IMR-90 (cell line): ENCODE results near the gene SNTG2. TPM values are rescaled to one million over a fixed set of nuclear protein-coding genes. Genes with fewer than 3 reads are reported as not detected.

Experiments used
- ATAC-seq: fragments of 200-7000 bp; cut with Tn5 transposase; 2 replicates; pipeline ENCODE4 v1.9.1; 2020; ENCODE audit warnings: low read depth, mild to moderate bottlenecking, moderate library complexity
- BruUV-seq: library from RNA; stranded (reverse); fragments of 400-500 nt; replicated peaks from 2 replicates; lab custom pipeline; 2021; lab: Mats Ljungman, UMichigan
- CTCF ChIA-PET: fragments of 300-600 bp; formaldehyde crosslinking; extraction: SDS; loops from one replicate; lab custom pipeline; 2021; ENCODE audit warnings: antibody characterized with exemption; lab: Yijun Ruan, JAX
- POLR2A ChIA-PET: fragments of 300-600 bp; sonication (Branson Sonifier 250); formaldehyde crosslinking; loops from one replicate; lab custom pipeline; 2022; ENCODE audit warnings: antibody characterized with exemption; ENCODE audit not compliant: unreplicated experiment; lab: Charles Lee
- DNase-seq: peaks from one replicate; pipeline ENCODE4 v3.0.0; 2013
- H2AFZ ChIP-seq: replicated peaks from 2 replicates; pipeline ENCODE3; 2013; ENCODE audit warnings: low read length, mild to moderate bottlenecking; ENCODE audit not compliant: poor library complexity
- H2AK5ac ChIP-seq: 2 replicates; pipeline ENCODE4 v1.6.1; 2013; ENCODE audit warnings: low read depth, low read length, inconsistent platforms
- H2AK9ac ChIP-seq: replicated peaks from 2 replicates; pipeline ENCODE3; 2013; ENCODE audit warnings: mild to moderate bottlenecking, low read depth, low read length, moderate library complexity; ENCODE audit not compliant: poor library complexity
- H2BK120ac ChIP-seq: 2 replicates; pipeline ENCODE4 v1.6.1; 2013; ENCODE audit warnings: low read depth, low read length, inconsistent platforms
- H2BK15ac ChIP-seq: 3 replicates; pipeline ENCODE4 v1.6.1; 2013; ENCODE audit warnings: low read depth, low read length, inconsistent platforms
- H2BK20ac ChIP-seq: 2 replicates; pipeline ENCODE4 v1.6.1; 2013; ENCODE audit warnings: low read depth, mild to moderate bottlenecking, inconsistent platforms, low read length, moderate library complexity
- H2BK5ac ChIP-seq: 2 replicates; pipeline ENCODE4 v1.6.1; 2013; ENCODE audit warnings: mild to moderate bottlenecking, low read depth, low read length, inconsistent platforms; ENCODE audit not compliant: poor library complexity, severe bottlenecking
- H3K14ac ChIP-seq: replicated peaks from 2 replicates; pipeline ENCODE4 v1.6.1; 2013; ENCODE audit warnings: low read depth, low read length, inconsistent platforms
- H3K18ac ChIP-seq: 2 replicates; pipeline ENCODE4 v1.6.1; 2013; ENCODE audit warnings: low read depth, low read length, control low read depth
- H3K23ac ChIP-seq: 2 replicates; pipeline ENCODE4 v1.6.1; 2013; ENCODE audit warnings: low read depth, low read length, inconsistent platforms
- H3K27ac ChIP-seq: 2 replicates; pipeline ENCODE4 v1.5.1; 2013; ENCODE audit warnings: mild to moderate bottlenecking, control low read depth, low read length; ENCODE audit not compliant: insufficient read depth
- H3K27me3 ChIP-seq: 2 replicates; pipeline ENCODE4 v1.6.1; 2013; ENCODE audit warnings: low read length; ENCODE audit not compliant: control insufficient read depth, insufficient read depth
- H3K36me3 ChIP-seq: 2 replicates; pipeline ENCODE4 v1.6.1; 2013; ENCODE audit warnings: low read length, mixed read lengths; ENCODE audit not compliant: control insufficient read depth, insufficient read depth
- H3K4ac ChIP-seq: 2 replicates; pipeline ENCODE4 v1.6.1; 2013; ENCODE audit warnings: low read depth, low read length, inconsistent platforms
- H3K4me1 ChIP-seq: 2 replicates; pipeline ENCODE4 v1.6.1; 2013; ENCODE audit warnings: low read length, mixed read lengths; ENCODE audit not compliant: control insufficient read depth, insufficient read depth
- H3K4me2 ChIP-seq: 2 replicates; pipeline ENCODE4 v1.6.1; 2013; ENCODE audit warnings: low read depth, mild to moderate bottlenecking, control low read depth, low read length, moderate library complexity
- H3K4me3 ChIP-seq: 2 replicates; pipeline ENCODE4 v1.5.1; 2013; ENCODE audit warnings: low read depth, mild to moderate bottlenecking, control low read depth, low read length, moderate library complexity; ENCODE audit not compliant: insufficient read depth
- H3K56ac ChIP-seq: 2 replicates; pipeline ENCODE4 v1.6.1; 2013; ENCODE audit warnings: low read length, inconsistent platforms; ENCODE audit not compliant: insufficient read depth; ENCODE audit errors: extremely low read depth
- H3K79me1 ChIP-seq, 2 experiments: 2 replicates each; pipeline ENCODE4 v1.6.1; 2013; ENCODE audit warnings: low read length in 2 of 2, inconsistent platforms in 1 of 2, low read depth in 1 of 2
- H3K9ac ChIP-seq: 2 replicates; pipeline ENCODE4 v1.6.1; 2013; ENCODE audit warnings: low read depth, low read length, control low read depth
- H3K9me1 ChIP-seq: 2 replicates; pipeline ENCODE4 v1.6.1; 2013; ENCODE audit warnings: low read length, inconsistent platforms; ENCODE audit not compliant: insufficient read depth
- H3K9me3 ChIP-seq: 2 replicates; pipeline ENCODE4 v1.6.1; 2013; ENCODE audit warnings: low read length; ENCODE audit not compliant: control insufficient read depth, insufficient read depth
- H4K20me1 ChIP-seq: 2 replicates; pipeline ENCODE4 v1.6.1; 2013; ENCODE audit warnings: low read length, inconsistent platforms; ENCODE audit not compliant: insufficient read depth
- H4K5ac ChIP-seq: 2 replicates; pipeline ENCODE4 v1.6.1; 2013; ENCODE audit warnings: mild to moderate bottlenecking, low read depth, low read length, control low read depth
- H4K8ac ChIP-seq, 2 experiments: 2 replicates each; pipeline ENCODE4 v1.6.1; 2013; ENCODE audit warnings: low read depth in 2 of 2, low read length in 2 of 2, control low read depth in 1 of 2, inconsistent platforms in 1 of 2
- H4K91ac ChIP-seq: 2 replicates; pipeline ENCODE4 v1.6.1; 2013; ENCODE audit warnings: low read depth, low read length, inconsistent platforms; ENCODE audit not compliant: insufficient read depth
- NFE2L2 ChIP-seq: fragments of 150-350 bp; IDR thresholded peaks from 2 replicates; pipeline ENCODE4 v1.6.1; 2016; ENCODE audit warnings: low read depth, mild to moderate bottlenecking, low read length
- POLR2A ChIP-seq: IDR thresholded peaks from 2 replicates; pipeline ENCODE4 v1.6.1; 2012; ENCODE audit warnings: mild to moderate bottlenecking, low read depth, low read length
- RFX5 ChIP-seq: IDR thresholded peaks from 2 replicates; pipeline ENCODE4 v1.8.0; 2012; ENCODE audit warnings: low read depth, mild to moderate bottlenecking, low read length, moderate library complexity
- WGBS, 2 experiments: methylation state at CpG; one replicate each; pipeline versions ENCODE4 v1.1.5 to v1.1.7; 2013; ENCODE audit warnings: missing lambda C conversion rate in 2 of 2; ENCODE audit not compliant: insufficient read length in 1 of 2; ENCODE audit errors: extremely low coverage in 2 of 2; 5-methylcytosine and 5-hydroxymethylcytosine counted together
- dilution Hi-C: fragments of 300-500 bp; cut with HindIII; formaldehyde crosslinking; loops from one replicate; pipeline ENCODE4 v1.14.3; 2018; ENCODE audit warnings: low sequenced_read_pairs; ENCODE audit not compliant: unreplicated experiment
- in situ Hi-C: fragments of 300-500 bp; cut with MboI; formaldehyde crosslinking; loops from 3 replicates; pipeline ENCODE4 v1.14.3; 2019; ENCODE audit warnings: low sequenced_read_pairs, inconsistent platforms, mixed read lengths
- intact Hi-C: fragments of 100-400 bp; cut with micrococcal nuclease; formaldehyde crosslinking; loops from 2 replicates; pipeline ENCODE4 v1.10.0; 2022
- polyA plus RNA-seq, 3 experiments: library from polyadenylated mRNA; depleted of rRNA; stranded (reverse); fragments of >200 nt; gene quantifications; 2 replicates each; pipeline ENCODE4 v1.2.3, GENCODE V29; 2012; ENCODE audit warnings: low replicate concordance in 1 of 3
- total RNA-seq: library from RNA; depleted of rRNA; stranded (reverse); fragments of >200 nt; gene quantifications from 2 replicates; pipeline ENCODE4 v1.2.3, GENCODE V29; 2012
- TF ChIP-seq, protein P1 (sequence below): fragments of 150-350 bp; IDR thresholded peaks from 2 replicates; pipeline ENCODE4 v1.6.1; 2016; ENCODE audit warnings: low read depth, mild to moderate bottlenecking, low read length, moderate library complexity, borderline replicate concordance

SNTG2 gene
- total and polyA plus RNA-seq, 2 of the 4 experiments (the other 2 are of a cell fraction) = under 0.01 to 0.17 TPM

DNA sequence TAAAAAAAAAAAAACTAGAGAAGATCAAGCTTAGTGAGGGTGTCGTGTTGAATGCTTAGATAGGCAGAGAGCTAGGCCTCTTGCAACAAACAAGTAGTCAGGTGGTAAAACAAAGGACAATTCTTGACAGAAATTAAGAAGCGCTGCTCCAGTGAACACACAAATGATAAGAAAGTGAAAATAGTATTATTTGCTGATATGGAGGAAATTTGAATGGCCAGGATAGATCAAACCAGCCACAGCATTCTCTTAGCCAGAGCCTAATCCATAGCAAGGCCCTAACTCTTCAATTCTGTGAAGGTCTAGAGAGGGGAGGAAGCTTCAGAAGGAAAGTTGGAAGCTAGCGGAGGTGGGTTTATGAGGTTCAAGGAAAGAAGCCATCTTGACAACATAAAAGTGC is 121.0 kb downstream of the SNTG2 start:
- Histone ChIP-seq H2AK9ac (no peak overlapping the region), H2AFZ (no peak overlapping the region), H3K4me1 (peaks cover 2% of the 10 kb centered on the region; the same call in 1 of the 2 replicates), H4K20me1 (no peaks in the 10 kb centered on the region), H3K14ac (no peak overlapping the region), H3K4me3 (no peak overlapping the region), H3K9me1 (no peaks in the 10 kb centered on the region), H3K36me3 (no peaks in the 10 kb centered on the region), H4K8ac (no peak overlapping the region), H4K5ac (no peak overlapping the region), H2AK5ac (no peak overlapping the region), H2BK20ac (no peak overlapping the region), H3K27me3 (peaks cover 4% of the 10 kb centered on the region), H2BK15ac (no peak overlapping the region), H3K23ac (no peak overlapping the region), H3K56ac (no peak overlapping the region), H2BK5ac (no peak overlapping the region), H3K79me1 (no peaks in the 10 kb centered on the region), H3K18ac (no peak overlapping the region), H3K9ac (no peak overlapping the region), H3K4ac (no peak overlapping the region), H4K91ac (no peak overlapping the region), H2BK120ac (no peak overlapping the region), H3K4me2 (no peak overlapping the region), H3K27ac (no peak overlapping the region), H3K9me3 (no peaks in the 10 kb centered on the region)
- ChIA-PET POLR2A (no interaction called here), CTCF (no interaction called here)
- BruUV-seq = no TSS peak
- WGBS, 2 experiments = no CpG with 5 or more reads among the region's 3 CpGs
- DNase-seq (no peak), ATAC-seq (no peak)
- intact Hi-C loops (no loop called here), in situ Hi-C loops (no loop called here), dilution Hi-C loops (no loop called here)
- TF ChIP-seq, protein P1, sequence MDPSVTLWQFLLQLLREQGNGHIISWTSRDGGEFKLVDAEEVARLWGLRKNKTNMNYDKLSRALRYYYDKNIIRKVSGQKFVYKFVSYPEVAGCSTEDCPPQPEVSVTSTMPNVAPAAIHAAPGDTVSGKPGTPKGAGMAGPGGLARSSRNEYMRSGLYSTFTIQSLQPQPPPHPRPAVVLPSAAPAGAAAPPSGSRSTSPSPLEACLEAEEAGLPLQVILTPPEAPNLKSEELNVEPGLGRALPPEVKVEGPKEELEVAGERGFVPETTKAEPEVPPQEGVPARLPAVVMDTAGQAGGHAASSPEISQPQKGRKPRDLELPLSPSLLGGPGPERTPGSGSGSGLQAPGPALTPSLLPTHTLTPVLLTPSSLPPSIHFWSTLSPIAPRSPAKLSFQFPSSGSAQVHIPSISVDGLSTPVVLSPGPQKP = no peak
- TF ChIP-seq NFE2L2 = no peak
- TF ChIP-seq POLR2A = no peak
- no peak for TF ChIP-seq RFX5
